Left ventricle myocardium inferior (tissue), 1 donor: ENCODE measurements around the gene SLC5A2. TPM values are rescaled to one million over a fixed set of nuclear protein-coding genes. Genes with fewer than 3 reads are reported as not detected.

Experiments used
- DNase-seq: peaks from one replicate; pipeline ENCODE4 v3.0.0-alpha.2; 2020
- H3K27ac ChIP-seq: fragments of 200-600 bp; replicated peaks from 2 replicates; pipeline ENCODE4 v1.8.0; 2021
- H3K27me3 ChIP-seq: fragments of 200-600 bp; 2 replicates; pipeline ENCODE4 v1.8.0; 2021; ENCODE audit warnings: low read depth
- H3K36me3 ChIP-seq: fragments of 200-600 bp; 2 replicates; pipeline ENCODE4 v1.8.0; 2021
- H3K4me1 ChIP-seq: fragments of 200-600 bp; 2 replicates; pipeline ENCODE4 v1.8.0; 2021
- H3K4me3 ChIP-seq: fragments of 200-600 bp; 2 replicates; pipeline ENCODE4 v1.8.0; 2021; ENCODE audit warnings: mild to moderate bottlenecking, moderate library complexity
- H3K9me3 ChIP-seq: fragments of 200-600 bp; replicated peaks from 2 replicates; pipeline ENCODE4 v1.8.0; 2021
- CTCF ChIP-seq: fragments of 200-600 bp; IDR thresholded peaks from 2 replicates; pipeline ENCODE4 v1.8.0; 2021; ENCODE audit warnings: antibody characterized with exemption, mild to moderate bottlenecking, borderline replicate concordance
- intact Hi-C: fragments of 100-400 bp; cut with micrococcal nuclease; formaldehyde crosslinking; loops from one replicate; pipeline ENCODE4 v1.11.0; 2022
- total RNA-seq: library from RNA; stranded (reverse); fragmentation: NEBNext Ultra II Directional; extraction: Animal tissue kit (Norgen Biotek cat#: 25700); gene quantifications from one replicate; pipeline ENCODE4 v1.2.1, GENCODE V29; 2021
- donor health status: DM: no; HTN: yes; CAD: no; lungs with severe emphysema.

The SLC5A2 gene
- total RNA-seq, 1 donor from 2014 or later, result not detected

GRCh38 chr16:31461201-31461920 lies 21.6 kb upstream of the SLC5A2 start:
- TF ChIP-seq CTCF, result no peak
- intact Hi-C loops, result no loop called here
- H3K27ac ChIP-seq, result no peak overlapping the region

GRCh38 chr16:31461921-31462804 lies 20.8 kb upstream of the SLC5A2 start:
- H3K36me3 ChIP-seq, result peaks cover 44% of the 10 kb centered on the region
- H3K4me3 ChIP-seq, result no peak overlapping the region
- intact Hi-C loops, result no loop called here
- H3K27ac ChIP-seq, result no peak overlapping the region
- TF ChIP-seq CTCF, result no peak
- H3K27me3 ChIP-seq, result no peaks in the 10 kb centered on the region
- H3K9me3 ChIP-seq, result no peaks in the 10 kb centered on the region
- peaks cover 32% of the 10 kb centered on the region for H3K4me1 ChIP-seq
- no peak for DNase-seq

More at GRCh38 chr16:31461201-31461920, 21.6 kb upstream of the SLC5A2 start:
- H3K36me3 ChIP-seq, result peaks cover 44% of the 10 kb centered on the region
- no peaks in the 10 kb centered on the region for H3K9me3 ChIP-seq
- peaks cover 40% of the 10 kb centered on the region for H3K4me1 ChIP-seq
- H3K27me3 ChIP-seq, result no peaks in the 10 kb centered on the region
- no peak overlapping the region for H3K4me3 ChIP-seq
- no peak for DNase-seq

- intact Hi-C loops, result no loop called here
- DNase-seq, result no peak
- H3K4me1 ChIP-seq, result peaks cover 13% of the 10 kb centered on the region
- H3K27me3 ChIP-seq, result no peaks in the 10 kb centered on the region
- peaks cover 44% of the 10 kb centered on the region for H3K36me3 ChIP-seq
- no peaks in the 10 kb centered on the region for H3K9me3 ChIP-seq
- no peak overlapping the region for H3K4me3 ChIP-seq
- H3K27ac ChIP-seq, result no peak overlapping the region
- TF ChIP-seq CTCF, result no peak
Observed at GRCh38 chr16:31464348-31464769, 18.6 kb upstream of the SLC5A2 start.

- Histone ChIP-seq H3K4me3 (no peak overlapping the region), H3K27ac (no peak overlapping the region), H3K9me3 (no peaks in the 10 kb centered on the region), H3K27me3 (no peaks in the 10 kb centered on the region), H3K4me1 (peaks cover 13% of the 10 kb centered on the region), H3K36me3 (peaks cover 44% of the 10 kb centered on the region)
- TF ChIP-seq CTCF, result no peak
- no peak for DNase-seq
- intact Hi-C loops, result no loop called here
Observed at GRCh38 chr16:31464781-31465260, 18.1 kb upstream of the SLC5A2 start.

- no peak for TF ChIP-seq CTCF
- peaks cover 5% of the 10 kb centered on the region for H3K4me1 ChIP-seq
- no peaks in the 10 kb centered on the region for H3K27me3 ChIP-seq
- intact Hi-C loops, result no loop called here
- no peak overlapping the region for H3K4me3 ChIP-seq
- H3K36me3 ChIP-seq, result peaks cover 44% of the 10 kb centered on the region
- H3K9me3 ChIP-seq, result no peaks in the 10 kb centered on the region
- H3K27ac ChIP-seq, result no peak overlapping the region
- no peak for DNase-seq
Observed at GRCh38 chr16:31465788-31466370, 17.0 kb upstream of the SLC5A2 start.
